GM21786 (cell line): ENCODE measurements around the gene ARHGEF2.

ENCODE experiments used
- ATAC-seq: cut with Tn5 transposase; IDR thresholded peaks from one replicate; pipeline ENCODE4 v1.9.1; 2021; ENCODE audit not compliant: unreplicated experiment

ARHGEF2 gene

DNA sequence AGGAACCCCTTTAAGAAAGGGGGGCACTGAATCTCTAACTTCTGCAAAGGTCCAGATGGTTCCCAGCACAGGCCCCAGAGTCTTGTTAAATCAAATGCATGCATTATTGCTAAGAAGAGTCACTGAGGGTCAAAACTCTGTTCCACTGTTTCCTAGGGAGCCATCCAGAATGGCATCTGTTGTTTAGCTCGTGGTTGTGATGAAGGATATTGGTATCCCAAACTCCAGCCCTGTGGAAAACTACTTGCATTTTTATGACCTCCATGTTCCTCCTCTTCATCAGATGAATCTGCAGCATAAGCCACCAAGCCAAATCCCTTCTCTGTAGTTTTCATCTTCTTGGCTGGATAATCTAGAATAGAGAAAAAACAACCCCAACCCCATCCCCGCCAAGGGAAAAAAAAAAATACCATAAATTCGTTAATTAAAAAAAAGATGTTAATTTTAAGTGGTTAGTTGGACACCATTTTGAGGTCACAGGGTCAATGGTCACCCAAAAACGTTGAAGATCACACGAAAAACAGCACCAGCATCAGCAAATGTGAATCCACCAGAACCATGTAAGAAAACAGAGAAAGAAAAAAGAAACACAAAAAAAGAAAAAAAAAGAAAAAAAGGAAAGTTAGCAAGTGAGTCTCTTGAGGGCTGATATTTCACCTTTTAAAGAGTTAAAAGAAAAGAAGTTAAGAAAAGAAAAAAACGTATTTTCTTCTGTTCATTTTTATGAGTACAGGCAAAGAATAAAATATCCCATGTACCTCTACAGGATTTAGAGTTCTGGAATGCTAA is 64.2 kb downstream of the ARHGEF2 start:
- ATAC-seq, result no peak

- ATAC-seq, result no peak
Measured at GRCh38 chr1:155912056-155912536, 66.3 kb downstream of the ARHGEF2 start.

DNA sequence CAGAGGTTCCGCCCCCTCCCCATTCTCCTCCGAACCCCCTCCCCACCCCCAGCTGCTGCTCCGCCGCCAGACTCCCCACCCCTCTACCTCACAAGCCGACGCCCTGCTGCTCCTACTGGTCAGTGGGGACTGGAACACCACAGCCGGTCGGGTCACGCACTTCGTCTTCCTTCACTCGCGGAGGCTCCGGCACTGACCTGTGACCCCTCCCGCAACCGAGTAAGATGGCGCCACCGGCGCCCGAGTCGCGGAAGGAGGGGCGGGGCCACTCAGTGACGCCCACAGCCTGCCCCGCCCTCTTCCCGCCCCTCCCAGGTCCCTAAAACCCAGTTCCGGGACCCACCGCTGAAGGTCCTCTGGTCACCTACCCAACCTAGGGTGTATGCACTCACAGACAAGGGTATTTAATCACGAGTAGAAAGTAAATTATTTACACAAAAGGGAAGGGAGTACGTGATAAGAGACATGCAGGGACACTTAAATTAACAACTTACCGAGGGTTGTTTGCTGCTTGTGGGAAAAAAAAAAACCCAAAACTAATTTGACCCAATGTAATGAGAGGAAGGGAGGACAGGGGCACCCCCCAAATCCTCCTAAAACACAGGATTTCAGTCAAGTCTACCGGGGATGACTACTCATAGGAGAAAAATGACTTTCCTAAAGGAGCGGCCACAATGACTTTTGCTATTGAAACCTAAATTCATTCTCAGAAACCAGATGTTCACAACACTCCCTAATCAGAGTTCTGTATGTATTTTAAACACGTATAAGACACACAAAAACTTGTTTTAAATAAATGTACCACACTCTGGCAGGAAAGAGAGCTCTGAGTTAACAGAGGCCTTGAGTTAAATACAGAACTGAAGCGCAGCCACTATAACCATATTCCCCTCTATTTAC is 66.9 kb downstream of the ARHGEF2 start, which contains the start of gene RIT1:
TSS of gene RIT1 (minus strand) at position 194 of the 900 bp plus-strand sequence. CDS start 588 bp downstream, outside the sequence.
- peak; percentile 72 for ATAC-seq

- peak; percentile 14 for ATAC-seq
Measured at GRCh38 chr1:155910621-155911121, 67.7 kb downstream of the ARHGEF2 start.

- ATAC-seq, result no peak
Measured at GRCh38 chr1:155909894-155910293, 68.5 kb downstream of the ARHGEF2 start.

DNA sequence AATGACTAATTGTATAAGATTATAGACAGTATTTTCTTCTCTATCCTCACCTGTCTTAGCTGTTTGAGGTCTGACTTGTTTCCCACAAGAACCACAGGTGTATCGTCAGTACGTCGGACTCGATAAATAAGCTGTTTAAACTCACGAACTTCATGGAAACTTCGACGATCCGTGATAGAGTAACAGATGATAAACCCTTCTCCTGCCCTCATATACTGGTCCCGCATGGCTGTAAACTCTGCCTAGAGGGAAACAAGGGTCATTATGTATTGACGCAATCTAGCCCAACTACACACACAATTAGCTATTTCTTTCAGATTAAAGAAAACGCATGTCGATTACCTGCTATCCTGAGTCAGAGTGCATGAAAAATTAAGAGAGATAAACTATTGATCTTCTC is 74.1 kb downstream of the ARHGEF2 start:
- no peak for ATAC-seq

- ATAC-seq, result no peak
Measured at GRCh38 chr1:155900161-155900560, 78.2 kb downstream of the ARHGEF2 start.

DNA sequence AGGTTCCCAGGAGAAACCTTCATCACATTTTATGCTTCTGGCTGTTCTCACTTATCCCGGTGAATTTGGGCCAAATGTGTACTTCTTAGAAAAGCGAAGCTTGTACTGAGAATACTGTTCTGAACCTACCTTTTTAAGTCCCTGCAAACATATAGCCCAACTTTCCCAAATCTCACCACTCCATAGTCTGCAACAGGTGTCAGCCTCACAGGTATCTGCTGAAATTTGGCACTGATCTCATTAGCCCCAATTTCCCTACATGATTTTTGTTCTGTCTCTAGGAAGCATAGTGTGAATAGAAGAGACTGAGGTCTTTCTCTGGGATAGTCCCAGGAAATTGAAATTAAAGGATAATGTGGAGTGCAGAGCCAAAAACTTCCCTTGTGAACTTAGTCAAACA is 78.7 kb downstream of the ARHGEF2 start:
- ATAC-seq, result no peak

DNA sequence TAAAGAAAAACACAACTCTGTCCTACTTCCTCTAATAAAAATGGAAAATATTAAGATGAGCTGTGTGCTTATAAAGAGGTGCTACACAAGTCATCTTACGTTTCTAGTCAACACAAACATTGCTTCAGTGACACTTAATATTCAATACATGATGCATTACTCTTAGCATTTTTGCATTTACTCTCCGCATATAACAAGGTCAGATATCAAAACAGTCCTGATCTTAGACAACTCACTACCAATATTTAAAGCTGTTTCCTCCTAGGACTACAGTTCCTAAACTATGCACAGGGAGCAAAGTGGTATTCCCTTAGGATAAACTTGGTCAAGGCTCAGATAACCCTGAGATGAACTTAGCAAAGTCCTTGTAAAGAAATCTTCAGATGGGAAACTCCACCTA is 79.5 kb downstream of the ARHGEF2 start:
- no peak for ATAC-seq

DNA sequence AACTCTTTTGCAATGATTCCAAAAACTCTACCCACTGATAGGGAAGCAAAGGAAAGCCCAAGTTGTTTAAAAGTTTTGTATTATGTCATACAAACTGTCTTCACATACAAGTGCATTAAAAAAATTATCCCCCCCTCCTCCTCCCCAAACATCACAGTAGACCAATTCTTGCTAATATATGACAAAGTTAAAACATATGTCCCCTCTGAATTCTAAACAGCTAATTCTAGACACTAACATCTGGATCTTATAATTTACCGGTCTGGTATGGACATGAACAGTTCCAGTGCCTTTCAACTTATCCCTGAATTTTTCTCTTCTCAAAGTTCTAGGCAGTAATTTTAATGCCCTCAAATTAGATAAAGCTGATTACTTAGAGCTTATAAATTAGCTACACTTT is 80.6 kb downstream of the ARHGEF2 start:
- no peak for ATAC-seq
